OCI-LY3 (cell line): Measurements from ENCODE around the gene SPDEF.

Source experiments
- CTCF ChIP-seq: fragments of 200-600, 300-600 bp; sonication (generic); IDR thresholded peaks from 2 replicates; pipeline ENCODE4 v1.5.1; 2014; ENCODE audit warnings: antibody characterized with exemption, low read length, low read depth
- EZH2phosphoT487 ChIP-seq: fragments of 200-600 bp; shearing (Covaris generic); IDR thresholded peaks from 2 replicates; pipeline ENCODE4 v1.6.1; 2018; ENCODE audit warnings: antibody characterized with exemption, mixed run types, low read depth

GRCh38 chr6:34573567-34574183 is 17.5 kb upstream of the SPDEF start:
- TF ChIP-seq CTCF: no peak
- TF ChIP-seq EZH2phosphoT487: no peak
